IMR-90 (cell line): ENCODE data around the gene DHDH.
"Not testable (repeated sequence)": the region's sequence is repeated elsewhere in the genome, so short reads cannot be mapped to it uniquely, and the experiment has no call there.

Experiments used
- CTCF ChIP-seq: conservative IDR thresholded peaks from 2 replicates; pipeline ENCODE4 v1.5.1; 2012; ENCODE audit warnings: mild to moderate bottlenecking, low read depth, low read length, improper control_type of control experiment
- ELK1 ChIP-seq: fragments of 150-350 bp; IDR thresholded peaks from 2 replicates; pipeline ENCODE4 v1.6.1; 2016; ENCODE audit warnings: low read depth, mild to moderate bottlenecking, low read length, moderate library complexity, borderline replicate concordance
- FOS ChIP-seq: fragments of 150-350 bp; IDR thresholded peaks from 2 replicates; pipeline ENCODE4 v1.6.1; 2016; ENCODE audit warnings: low read depth, low read length
- POLR2A ChIP-seq: IDR thresholded peaks from 2 replicates; pipeline ENCODE4 v1.6.1; 2012; ENCODE audit warnings: mild to moderate bottlenecking, low read depth, low read length
- RAD21 ChIP-seq: IDR thresholded peaks from 2 replicates; pipeline ENCODE4 v1.6.1; 2012; ENCODE audit warnings: low read length, improper control_type of control experiment
- RFX5 ChIP-seq: IDR thresholded peaks from 2 replicates; pipeline ENCODE4 v1.8.0; 2012; ENCODE audit warnings: low read depth, mild to moderate bottlenecking, low read length, moderate library complexity
- USF2 ChIP-seq: fragments of 150-350 bp; IDR thresholded peaks from 2 replicates; pipeline ENCODE4 v1.6.1; 2017; ENCODE audit warnings: mild to moderate bottlenecking, antibody characterized with exemption, low read length, low read depth

DNA sequence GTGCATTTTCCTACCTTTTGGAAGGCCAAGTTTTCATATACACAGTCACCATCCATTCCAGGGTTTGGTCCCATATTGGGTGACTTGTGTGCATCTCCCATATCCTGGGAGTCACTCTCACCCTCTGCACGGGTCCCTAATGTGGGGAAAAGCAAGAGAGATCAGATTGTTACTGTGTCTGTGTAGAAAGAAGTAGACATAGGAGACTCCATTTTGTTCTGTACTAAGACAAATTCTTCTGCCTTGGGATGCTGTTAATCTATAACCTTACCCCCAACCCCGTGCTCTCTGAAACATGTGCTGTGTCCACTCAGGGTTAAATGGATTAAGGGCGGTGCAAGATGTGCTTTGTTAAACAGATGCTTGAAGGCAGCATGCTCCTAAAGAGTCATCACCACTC lies 44.0 kb upstream of the DHDH start:
- TF ChIP-seq POLR2A, USF2, CTCF, RFX5, FOS, RAD21, ELK1: not testable (repeated sequence)
